ENCODE results near the gene TWIST2. TPM values are rescaled to one million over a fixed set of nuclear protein-coding genes. Genes with fewer than 3 reads are reported as not detected.

TWIST2 gene
- total RNA-seq, 1 donor from 2014 or later = 2.7 TPM

DNA sequence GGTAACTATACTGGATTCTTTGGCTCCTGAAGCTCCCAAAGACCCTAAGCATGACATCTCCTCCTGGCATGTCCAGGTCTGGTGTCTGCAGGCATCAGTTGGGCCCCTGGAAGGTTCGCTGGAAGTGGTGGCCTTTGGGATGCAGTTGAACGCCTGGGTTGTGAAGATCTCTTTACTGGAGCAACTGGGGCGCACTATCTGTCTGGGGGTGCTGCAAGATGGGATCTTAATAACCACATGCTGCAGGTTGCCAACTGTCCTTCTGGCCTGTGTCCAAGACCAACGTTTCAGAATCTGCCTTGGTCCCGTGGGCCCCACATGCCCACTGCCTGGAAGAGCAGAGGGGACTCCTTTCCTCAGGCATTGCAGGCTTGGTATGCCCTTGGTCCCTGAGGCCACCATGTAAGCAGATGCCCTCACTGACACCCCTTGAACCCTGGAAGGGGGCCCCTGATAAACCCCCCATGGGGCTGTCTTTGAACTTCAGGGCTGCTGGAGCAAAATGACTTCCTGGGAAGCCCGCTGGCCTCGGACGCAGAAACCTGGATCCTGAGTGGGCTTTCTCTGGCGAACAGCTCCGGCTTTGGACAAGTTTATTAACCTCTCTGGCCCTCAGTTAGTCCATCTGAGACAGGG lies 101.9 kb downstream of the TWIST2 start:
- intact Hi-C loops (cut with micrococcal nuclease) = no loop called here

DNA sequence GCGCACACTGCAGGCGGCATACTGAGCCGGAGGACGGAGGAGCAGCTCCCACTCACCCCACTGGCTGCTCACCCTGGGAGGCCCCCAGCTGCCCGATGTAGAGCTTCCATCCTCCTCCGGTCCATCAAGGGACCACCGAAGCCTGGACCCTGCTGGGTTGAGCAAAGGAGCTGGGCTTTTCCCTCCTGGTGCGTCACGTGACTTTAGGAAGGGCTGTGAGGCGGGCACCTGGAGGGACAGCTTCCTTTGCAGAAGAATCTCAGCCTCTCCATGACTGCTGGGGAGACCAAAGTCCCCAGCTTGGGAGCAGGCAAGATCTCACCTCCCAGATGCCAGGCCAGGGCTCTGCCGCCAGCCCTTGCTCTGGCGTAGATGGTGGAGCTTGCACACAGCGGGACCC lies 102.7 kb downstream of the TWIST2 start:
- TF ChIP-seq, protein P1, sequence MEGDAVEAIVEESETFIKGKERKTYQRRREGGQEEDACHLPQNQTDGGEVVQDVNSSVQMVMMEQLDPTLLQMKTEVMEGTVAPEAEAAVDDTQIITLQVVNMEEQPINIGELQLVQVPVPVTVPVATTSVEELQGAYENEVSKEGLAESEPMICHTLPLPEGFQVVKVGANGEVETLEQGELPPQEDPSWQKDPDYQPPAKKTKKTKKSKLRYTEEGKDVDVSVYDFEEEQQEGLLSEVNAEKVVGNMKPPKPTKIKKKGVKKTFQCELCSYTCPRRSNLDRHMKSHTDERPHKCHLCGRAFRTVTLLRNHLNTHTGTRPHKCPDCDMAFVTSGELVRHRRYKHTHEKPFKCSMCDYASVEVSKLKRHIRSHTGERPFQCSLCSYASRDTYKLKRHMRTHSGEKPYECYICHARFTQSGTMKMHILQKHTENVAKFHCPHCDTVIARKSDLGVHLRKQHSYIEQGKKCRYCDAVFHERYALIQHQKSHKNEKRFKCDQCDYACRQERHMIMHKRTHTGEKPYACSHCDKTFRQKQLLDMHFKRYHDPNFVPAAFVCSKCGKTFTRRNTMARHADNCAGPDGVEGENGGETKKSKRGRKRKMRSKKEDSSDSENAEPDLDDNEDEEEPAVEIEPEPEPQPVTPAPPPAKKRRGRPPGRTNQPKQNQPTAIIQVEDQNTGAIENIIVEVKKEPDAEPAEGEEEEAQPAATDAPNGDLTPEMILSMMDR (IDR thresholded peaks at IDR 0.05; ENCODE audit: borderline replicate concordance) = no peak
- Histone ChIP-seq H3K4me1 (no peaks in the 10 kb centered on the region), H3K27me3 (ENCODE audit: low read depth) (peaks cover 50% of the 10 kb centered on the region), H3K9me3 (replicated peaks) (no peaks in the 10 kb centered on the region), H3K4me3 (no peak overlapping the region), H3K27ac (replicated peaks) (no peak overlapping the region), H3K36me3 (no peaks in the 10 kb centered on the region)
- intact Hi-C loops (cut with micrococcal nuclease) = no loop called here
- DNase-seq = no peak

More for the DNA sequence above, 101.9 kb downstream of the TWIST2 start:
- Histone ChIP-seq H3K27me3 (ENCODE audit: low read depth) (peaks cover 44% of the 10 kb centered on the region), H3K36me3 (no peaks in the 10 kb centered on the region), H3K9me3 (replicated peaks) (no peaks in the 10 kb centered on the region), H3K4me1 (no peaks in the 10 kb centered on the region), H3K27ac (replicated peaks) (no peak overlapping the region), H3K4me3 (no peak overlapping the region)
- TF ChIP-seq, protein P1 (IDR thresholded peaks at IDR 0.05; ENCODE audit: borderline replicate concordance) = no peak
- no peak for DNase-seq

DNA sequence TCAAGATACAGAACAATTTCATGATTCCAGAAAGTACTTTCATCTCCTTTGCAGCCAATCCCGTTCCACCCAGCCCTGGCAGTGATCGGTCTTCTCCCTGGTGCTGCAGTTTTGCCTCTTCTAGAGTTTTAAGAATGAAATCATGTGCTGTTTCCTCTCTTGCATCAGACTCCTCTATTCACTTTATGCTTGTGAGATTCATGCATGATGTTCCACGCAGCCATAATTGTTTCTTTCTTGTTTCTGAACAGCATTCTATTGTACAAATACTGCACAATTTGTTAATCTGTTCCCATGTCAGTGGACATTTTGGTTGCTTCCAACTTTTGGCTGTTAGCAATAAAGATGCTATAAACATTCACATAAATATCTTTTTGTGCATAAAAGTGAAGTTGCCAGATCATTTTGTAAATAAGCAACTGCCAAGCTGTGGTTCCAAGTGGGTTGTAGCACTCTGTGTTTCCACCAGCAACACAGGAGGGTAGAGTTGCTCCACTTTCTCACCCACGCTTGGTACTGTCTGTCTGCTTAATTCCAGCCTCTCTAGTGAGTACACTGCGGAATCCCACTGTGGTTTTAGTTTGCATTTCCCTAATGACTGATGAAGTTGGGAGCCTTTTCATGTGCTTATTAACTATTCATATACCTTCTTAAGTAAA lies 104.5 kb downstream of the TWIST2 start:
- Histone ChIP-seq H3K4me3 (no peak overlapping the region), H3K27ac (replicated peaks) (no peak overlapping the region), H3K4me1 (no peaks in the 10 kb centered on the region), H3K36me3 (no peaks in the 10 kb centered on the region), H3K9me3 (replicated peaks) (no peaks in the 10 kb centered on the region), H3K27me3 (ENCODE audit: low read depth) (peaks cover 69% of the 10 kb centered on the region)
- TF ChIP-seq, protein P1 (IDR thresholded peaks at IDR 0.05; ENCODE audit: borderline replicate concordance) = no peak
- intact Hi-C loops (cut with micrococcal nuclease) = no loop called here
- no peak for DNase-seq

DNA sequence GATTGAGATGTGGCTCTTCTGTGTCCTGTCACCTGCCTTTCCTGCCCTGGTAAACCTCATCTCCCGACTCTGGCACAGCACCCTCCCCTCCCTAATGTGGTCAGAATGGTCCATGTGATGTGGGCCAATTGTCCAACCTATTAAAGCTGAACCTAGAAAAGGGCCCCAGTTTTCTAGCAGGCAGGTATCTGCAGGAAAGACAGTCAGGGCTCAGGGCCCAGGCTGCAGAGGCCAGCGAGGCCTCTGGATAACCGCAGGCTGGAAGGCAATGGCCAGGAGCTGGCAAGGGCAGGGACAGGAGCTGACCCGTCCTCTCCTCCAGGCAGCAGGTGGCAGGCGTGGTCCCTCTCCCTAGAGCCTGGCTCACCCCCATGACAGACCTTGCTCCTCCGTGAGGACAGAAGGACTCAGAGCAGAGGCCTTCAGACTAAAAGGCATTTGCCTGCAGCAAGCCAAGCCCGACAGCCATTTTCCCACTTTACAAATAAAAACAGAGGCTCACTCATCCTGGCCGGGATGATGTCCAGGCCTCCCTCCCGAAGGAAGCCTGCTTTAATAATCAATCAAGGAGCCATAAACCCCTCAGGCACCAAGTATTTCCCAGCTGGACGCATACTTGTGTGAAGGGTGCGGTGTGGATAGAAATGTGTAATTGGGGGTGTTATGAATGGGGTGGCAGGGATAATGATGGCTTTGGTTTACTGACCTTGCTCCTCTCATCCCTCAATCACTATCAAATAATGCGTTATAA lies 107.1 kb downstream of the TWIST2 start:
- DNase-seq = no peak
- Histone ChIP-seq H3K36me3 (no peaks in the 10 kb centered on the region), H3K4me3 (no peak overlapping the region), H3K4me1 (no peaks in the 10 kb centered on the region), H3K27ac (replicated peaks) (no peak overlapping the region), H3K9me3 (replicated peaks) (no peaks in the 10 kb centered on the region), H3K27me3 (ENCODE audit: low read depth) (peaks cover 59% of the 10 kb centered on the region)
- intact Hi-C loops (cut with micrococcal nuclease) = no loop called here
- TF ChIP-seq, protein P1 (IDR thresholded peaks at IDR 0.05; ENCODE audit: borderline replicate concordance) = no peak

DNA sequence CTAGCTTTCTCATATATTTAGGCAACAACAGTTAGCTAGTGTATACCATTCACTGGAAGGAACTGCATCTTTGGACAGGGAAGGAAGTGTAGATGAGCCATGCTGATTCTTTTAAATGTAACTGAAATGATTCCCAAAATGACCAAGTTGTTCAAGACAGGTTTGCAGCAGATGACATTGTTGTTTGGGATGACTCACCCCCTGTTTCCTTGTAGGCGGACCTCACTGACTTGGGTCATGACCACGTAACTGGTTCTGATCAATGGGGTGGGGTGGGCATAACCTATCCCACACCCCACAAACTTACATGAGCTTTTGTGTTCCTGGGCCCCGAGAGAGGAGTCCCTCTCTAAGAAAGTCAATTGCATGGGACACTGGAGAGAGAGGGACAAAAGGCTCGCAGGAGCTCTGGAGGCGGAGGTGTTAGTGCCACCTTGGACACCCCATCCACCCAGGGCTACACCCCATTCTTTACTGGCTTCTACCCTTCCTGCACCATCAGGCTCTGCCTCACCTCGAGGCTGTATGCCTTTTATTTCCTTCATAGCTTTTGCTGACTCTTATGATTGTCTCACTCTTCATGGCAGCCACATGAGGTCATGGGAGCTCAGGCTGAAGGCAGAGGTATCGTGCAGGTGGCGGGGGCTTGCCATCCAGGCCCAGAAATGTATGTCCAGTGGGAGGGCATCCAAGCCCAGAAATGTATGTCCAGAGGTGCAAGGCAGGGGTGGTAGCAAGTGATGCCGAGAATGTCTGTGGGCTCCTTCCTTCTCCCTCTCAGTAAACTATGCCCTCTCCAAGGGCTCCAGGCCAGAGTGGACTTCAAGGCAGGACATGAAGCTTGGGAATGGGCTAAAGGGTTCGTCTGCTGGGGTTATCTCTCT lies 108.0 kb downstream of the TWIST2 start:
- intact Hi-C loops (cut with micrococcal nuclease) = no loop called here
- Histone ChIP-seq H3K36me3 (no peaks in the 10 kb centered on the region), H3K27me3 (ENCODE audit: low read depth) (peaks cover 53% of the 10 kb centered on the region), H3K27ac (replicated peaks) (no peak overlapping the region), H3K4me3 (no peak overlapping the region), H3K4me1 (no peaks in the 10 kb centered on the region), H3K9me3 (replicated peaks) (peaks cover 4% of the 10 kb centered on the region)
- TF ChIP-seq, protein P1 (IDR thresholded peaks at IDR 0.05; ENCODE audit: borderline replicate concordance) = no peak
- DNase-seq = no peak
